Measurements from ENCODE around the gene TECPR2.
A peak's percentile ranks its signal among the peaks of the same experiment; 100 is the strongest.
"Not testable (repeated sequence)": the region's sequence is repeated elsewhere in the genome, so short reads cannot be mapped to it uniquely, and the experiment has no call there.

Gene TECPR2

DNA sequence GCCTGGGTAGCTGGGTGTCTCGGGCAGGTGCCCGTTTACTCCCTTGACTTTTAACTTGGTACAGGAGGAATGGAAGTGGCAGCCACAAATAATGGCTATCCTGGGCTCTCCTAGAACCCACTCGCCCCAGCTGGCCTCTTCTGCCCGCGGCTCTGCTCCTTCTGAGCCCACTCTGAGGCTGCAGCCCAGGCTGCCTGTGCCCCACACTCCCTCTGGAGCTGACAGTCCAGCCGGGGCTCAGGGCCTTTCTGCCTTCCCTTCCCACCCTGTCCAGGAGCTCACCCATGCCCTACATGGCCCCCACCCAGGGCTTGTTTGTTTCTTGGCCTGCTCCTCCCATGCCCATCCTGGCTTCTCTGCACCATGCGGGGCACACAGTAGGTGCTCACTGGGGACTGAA lies 27.6 kb upstream of the TECPR2 start:
- no peak for DNase-seq

GRCh38 chr14:102338724-102339123 lies 24.0 kb upstream of the TECPR2 start:
- no peak for DNase-seq

DNA sequence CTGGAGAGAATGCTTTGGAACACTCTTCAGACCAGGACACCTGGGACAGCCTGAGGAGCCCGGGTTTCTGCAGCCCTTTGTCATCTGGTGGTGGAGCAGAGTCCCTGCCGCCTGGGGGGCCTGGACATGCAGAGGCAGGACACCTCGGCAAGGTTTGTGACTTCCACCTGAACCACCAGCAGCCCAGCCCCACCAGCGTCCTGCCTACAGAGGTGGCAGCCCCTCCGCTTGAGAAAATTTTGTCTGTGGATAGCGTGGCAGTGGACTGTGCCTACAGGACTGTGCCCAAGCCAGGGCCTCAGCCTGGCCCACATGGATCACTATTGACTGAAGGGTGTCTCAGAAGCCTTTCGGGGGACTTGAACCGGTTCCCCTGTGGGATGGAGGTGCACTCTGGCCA lies 21.2 kb upstream of the TECPR2 start:
- DNase-seq: no peak

DNA sequence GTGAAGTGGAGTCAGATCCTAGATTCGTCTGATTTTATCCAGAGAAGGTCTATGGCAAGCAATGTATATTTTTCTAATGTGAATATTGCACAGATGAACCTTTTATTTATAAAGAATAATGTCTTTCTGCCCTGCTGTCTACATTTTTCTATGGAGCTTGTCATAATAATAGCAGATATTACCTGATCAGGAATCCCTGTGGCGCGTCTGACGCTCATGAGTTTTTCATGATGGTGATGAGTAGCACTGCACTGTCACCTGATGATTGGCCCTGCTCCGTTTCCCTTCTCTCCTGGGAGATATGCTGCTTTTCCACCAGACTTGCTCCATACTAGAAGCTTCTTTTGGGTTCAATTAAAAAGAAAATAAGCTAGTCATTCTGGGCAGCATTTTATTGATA lies 20.5 kb upstream of the TECPR2 start:
- DNase-seq: no peak

DNA sequence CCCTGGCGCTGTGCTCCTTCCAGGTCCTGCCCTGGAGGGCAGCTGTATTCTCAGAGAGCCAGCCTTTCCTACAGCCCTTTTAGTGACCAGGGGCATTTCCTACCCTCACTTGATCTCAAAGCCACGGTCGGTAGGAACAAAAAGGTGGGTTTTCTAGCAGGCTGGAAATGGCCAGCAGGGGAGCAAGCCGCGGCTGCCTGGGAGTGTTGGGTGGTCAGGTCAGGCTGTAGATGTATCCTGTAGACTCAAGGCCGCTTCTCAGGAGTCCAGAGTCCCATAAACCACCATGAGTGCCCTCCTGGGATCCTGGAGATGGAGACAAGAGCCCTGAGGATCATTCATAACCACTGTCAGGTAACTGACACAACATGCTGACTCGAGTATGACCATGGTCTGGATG lies 18.7 kb upstream of the TECPR2 start:
- DNase-seq: no peak

DNA sequence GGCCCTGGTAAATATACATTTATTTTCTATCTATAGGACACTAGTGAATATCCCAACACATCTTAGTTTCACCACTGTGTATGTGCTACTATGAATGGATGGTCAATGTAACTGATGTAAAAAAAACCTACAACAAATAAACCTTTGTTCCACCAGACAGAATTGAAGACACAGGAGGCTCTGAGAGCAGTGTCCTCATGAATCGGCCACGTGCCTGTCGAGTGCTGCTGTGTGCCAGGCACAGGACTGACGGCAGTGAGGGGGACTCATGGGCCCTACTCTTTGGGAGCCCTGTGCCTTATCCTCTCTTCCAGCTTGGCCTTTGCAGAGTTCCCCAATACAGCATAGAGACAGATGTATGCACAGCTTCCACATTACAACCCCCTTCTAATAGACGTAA lies 18.3 kb upstream of the TECPR2 start:
- no peak for DNase-seq

DNA sequence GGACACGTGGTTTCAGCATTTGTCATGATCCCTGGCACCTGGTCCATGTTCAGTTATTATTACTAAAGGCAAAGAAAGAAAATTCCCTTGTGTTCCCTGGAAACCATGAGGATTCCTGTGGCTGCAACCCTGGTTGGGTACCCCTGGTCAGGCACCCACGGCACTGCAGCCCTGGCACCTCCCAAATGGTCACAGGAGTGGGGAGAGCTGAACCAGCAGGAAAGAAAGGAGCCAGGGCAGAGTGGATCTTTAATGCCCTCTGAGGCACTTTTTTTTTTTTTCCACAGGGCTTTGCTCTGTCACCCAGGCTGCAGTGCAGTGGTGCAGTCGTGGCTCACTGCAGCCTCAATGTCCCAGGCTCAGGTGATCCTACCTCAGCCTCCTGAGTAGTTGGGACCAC lies 17.5 kb upstream of the TECPR2 start:
- DNase-seq: no peak

DNA sequence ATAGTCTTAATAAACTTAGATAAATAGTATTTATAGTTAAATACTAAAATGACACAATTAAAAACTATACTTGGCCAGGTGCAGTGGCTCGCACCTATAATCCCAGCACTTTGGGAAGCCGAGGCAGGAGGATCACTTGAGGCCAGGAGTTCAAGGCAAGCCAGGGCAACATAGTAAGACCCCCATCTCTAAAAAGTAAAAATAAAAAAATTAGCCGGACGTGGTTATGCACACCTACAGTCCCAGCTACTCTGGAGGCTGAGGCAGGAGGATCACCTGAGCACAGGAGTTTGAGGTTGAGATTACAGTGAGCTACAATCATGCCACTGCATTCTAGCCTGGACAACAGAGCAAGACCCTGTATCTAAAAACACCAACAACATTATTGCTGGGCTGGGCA lies 16.1 kb upstream of the TECPR2 start:
- DNase-seq: no peak

DNA sequence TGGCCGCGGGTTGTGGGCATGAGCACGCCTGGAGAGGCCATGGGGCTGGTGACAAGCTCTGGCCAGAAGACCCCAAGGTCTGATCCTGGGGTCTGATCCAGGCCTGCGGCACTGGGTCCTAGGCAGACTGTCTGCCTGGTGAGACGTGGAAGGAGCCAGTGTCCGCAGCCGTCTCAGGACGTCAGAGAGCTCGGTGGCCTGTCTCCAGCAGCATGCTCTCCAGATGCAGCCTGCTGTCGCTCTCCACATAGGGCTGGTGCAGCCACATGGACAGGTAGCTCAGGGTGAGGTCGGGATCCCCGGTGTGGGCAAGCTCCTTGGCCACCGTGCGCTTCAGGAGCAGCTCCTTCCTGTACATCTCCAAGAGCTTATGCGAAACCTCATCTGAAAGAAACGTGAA lies 14.4 kb upstream of the TECPR2 start:
- no peak for DNase-seq

- no peak for DNase-seq
Observed at GRCh38 chr14:102351023-102351422, 11.7 kb upstream of the TECPR2 start.

- not testable (repeated sequence) for DNase-seq
Observed at GRCh38 chr14:102351593-102351992, 11.1 kb upstream of the TECPR2 start.

DNA sequence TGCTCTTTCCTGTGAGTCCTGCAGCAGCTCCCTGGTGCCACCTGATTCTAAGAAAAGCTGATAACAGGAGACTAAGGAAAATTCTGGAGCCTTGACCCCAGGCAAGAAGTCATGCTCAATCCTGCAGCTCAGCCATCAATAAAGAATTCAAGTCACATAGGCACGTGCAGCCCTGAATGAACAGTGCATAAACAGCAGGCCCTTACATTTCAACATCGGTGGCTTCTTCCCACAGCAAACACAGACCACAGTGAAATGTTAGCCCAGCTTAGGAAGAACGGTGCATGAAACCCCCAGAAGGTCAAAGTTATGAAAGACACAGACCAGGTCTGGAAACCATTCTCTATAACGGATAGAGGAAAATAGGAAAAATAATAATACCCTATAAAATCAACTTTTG lies 10.5 kb upstream of the TECPR2 start:
- no peak for DNase-seq

DNA sequence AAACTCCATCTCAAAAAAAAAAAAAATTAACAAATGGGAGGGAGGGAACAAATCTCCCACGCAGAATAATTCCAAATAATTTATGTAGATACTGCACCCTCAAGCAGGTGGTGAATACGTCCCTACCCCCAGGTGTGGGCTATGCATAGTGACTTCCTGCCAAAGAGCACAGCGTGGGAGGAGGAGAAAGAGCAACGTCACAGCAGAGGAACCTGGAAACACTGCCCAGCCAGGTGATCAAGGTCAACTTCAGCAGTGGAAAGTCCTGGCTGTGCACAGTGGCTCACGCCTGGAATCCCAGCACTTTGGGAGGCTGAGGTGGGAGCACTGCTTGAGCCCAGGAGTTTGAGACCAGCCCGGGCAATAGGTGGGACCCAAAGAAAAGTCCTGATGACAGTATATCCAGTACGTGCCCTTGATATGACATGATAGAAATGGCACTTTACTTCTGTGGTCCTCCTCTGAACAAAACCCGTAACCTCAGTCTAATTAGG lies 9.6 kb upstream of the TECPR2 start:
- DNase-seq: no peak

- DNase-seq: no peak
Observed at GRCh38 chr14:102356280-102356679, 6.5 kb upstream of the TECPR2 start.

GRCh38 chr14:102359341-102359740 lies 3.4 kb upstream of the TECPR2 start:
- DNase-seq: no peak

- no peak for DNase-seq
Observed at GRCh38 chr14:102360388-102360787, 2.4 kb upstream of the TECPR2 start.

DNA sequence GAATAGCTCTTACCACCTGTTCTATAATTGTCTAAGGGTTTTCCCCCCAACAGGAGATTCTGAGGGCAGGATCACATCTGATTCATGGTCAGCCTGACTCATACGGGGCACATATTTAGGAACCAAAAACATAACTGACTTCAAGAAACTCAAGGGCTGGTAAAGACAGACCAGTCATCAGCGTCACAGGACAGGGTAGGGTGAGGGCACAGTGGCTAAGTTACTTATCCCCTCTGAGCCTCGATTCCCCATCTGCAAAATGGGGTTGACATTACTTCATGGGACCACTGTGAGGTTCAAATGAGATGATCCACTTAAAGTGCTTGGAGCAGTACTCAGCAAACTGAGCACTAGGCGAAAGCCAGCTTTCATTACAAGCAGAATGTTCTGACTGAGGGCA lies 657 bp upstream of the TECPR2 start:
- DNase-seq: peak; percentile 33

GRCh38 chr14:102363182-102363943 lies 622 bp downstream of the TECPR2 start:
- DNase-seq: peak; percentile 2

GRCh38 chr14:102370305-102370809 lies 7.6 kb downstream of the TECPR2 start:
- peak; percentile 11 for DNase-seq

- no peak for DNase-seq
Observed at GRCh38 chr14:102371361-102371760, 8.6 kb downstream of the TECPR2 start.

DNA sequence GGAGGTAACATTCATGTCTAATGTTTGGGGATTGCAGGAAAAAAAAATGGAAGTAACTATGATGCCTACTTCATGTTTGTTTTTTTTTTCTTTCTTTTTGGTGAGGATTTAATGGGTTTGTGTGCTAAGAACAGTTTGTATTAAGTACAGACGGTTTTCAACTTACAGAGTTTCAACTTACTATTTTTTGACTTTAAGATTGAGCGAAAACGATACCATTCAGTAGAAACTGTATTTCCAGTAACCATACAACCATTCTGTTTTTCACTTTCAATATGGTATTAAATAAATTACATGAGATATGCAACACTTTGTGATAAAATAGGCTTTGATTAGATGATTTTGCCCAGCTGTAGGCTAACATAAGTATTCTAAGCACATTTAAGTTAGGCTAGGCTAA lies 10.4 kb downstream of the TECPR2 start:
- DNase-seq: no peak

DNA sequence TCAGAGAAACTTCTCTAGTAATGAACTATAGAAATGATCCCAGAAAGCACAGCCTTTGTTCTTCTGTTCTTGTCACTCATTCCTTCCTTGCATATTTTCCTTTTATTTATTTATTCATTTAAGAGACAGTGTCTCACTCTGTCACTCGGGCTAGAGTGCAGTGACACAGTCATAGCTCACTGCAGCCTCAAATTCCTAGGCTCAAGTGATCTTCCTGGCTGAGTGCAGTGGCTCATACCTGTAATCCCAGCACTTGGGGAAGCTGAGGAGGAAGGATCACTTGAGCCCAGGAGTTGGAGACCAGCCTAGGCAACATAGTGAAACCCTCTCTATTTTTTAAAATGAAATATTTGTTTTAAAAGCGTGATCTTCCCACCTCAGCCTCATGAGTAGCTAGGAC lies 11.5 kb downstream of the TECPR2 start:
- DNase-seq: no peak

DNA sequence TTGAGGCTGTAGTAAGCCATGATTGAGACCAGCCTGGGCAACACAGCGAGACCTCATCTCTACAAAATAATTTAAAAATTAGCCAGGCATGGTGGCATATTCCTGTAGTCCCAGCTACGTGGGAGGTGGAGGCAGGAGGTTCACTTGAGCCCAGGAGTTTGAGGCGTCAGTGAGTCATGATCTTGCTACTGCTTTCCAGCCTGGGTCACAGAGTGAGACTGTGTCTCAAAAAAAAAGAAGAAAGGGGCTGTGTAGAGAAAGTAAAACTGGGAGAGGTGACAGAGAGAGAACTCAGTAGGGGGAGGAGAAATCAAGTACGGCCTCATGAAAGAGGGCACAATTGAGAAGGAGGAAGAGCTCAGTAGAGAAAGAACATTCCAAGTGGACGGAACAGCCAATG lies 12.4 kb downstream of the TECPR2 start:
- DNase-seq: no peak

GRCh38 chr14:102377696-102378095 lies 15.0 kb downstream of the TECPR2 start:
- no peak for DNase-seq

GRCh38 chr14:102378830-102379229 lies 16.1 kb downstream of the TECPR2 start:
- no peak for DNase-seq
